ENCODE measurements around the gene RAB3IP.
A peak's percentile ranks its signal among the peaks of the same experiment; 100 is the strongest.

GRCh38 chr12:69732088-69732487, 6.6 kb upstream of the RAB3IP start:
- TF ChIP-seq REST (IDR thresholded peaks at IDR 0.05; ENCODE audit: low read depth) (no peak), YY1 (IDR thresholded peaks at IDR 0.05; ENCODE audit: low read depth) (peak; percentile 64; the same call in 1 of the 2 replicates), CEBPB (IDR thresholded peaks at IDR 0.05) (no peak), TEAD4 (IDR thresholded peaks at IDR 0.05) (peak; percentile 84), EGR1 (IDR thresholded peaks at IDR 0.05) (no peak), RAD21 (IDR thresholded peaks at IDR 0.05; ENCODE audit: low read depth) (no peak; the same call in 1 of the 2 replicates), MAX (IDR thresholded peaks at IDR 0.05) (peak; percentile 39; the same call in 1 of the 2 replicates), TAF1 (IDR thresholded peaks at IDR 0.05; ENCODE audit: low read depth) (no peak), EP300 (IDR thresholded peaks at IDR 0.05; ENCODE audit: borderline replicate concordance) (peak; percentile 71; the same call in 1 of the 2 replicates), TCF12 (IDR thresholded peaks at IDR 0.05; ENCODE audit: low read depth) (peak; percentile 76), ZBTB7A (IDR thresholded peaks at IDR 0.05; ENCODE audit: low read depth) (no peak), CREB1 (IDR thresholded peaks at IDR 0.05; ENCODE audit: low read depth) (no peak), USF1 (IDR thresholded peaks at IDR 0.05) (no peak), FOXM1 (IDR thresholded peaks at IDR 0.05; ENCODE audit: borderline replicate concordance, low read depth) (no peak; the same call in 1 of the 2 replicates)
